Transverse colon (tissue), 3 donors: ENCODE measurements around the gene DGUOK.

ENCODE experiments used
- CTCF ChIP-seq, 5 experiments: fragments of 200-600 bp in 3 of 5; fragments of 450-650 bp in 2 of 5; sonication (generic) in 3 of 5; IDR thresholded peaks; 1 replicate in 2 of 5; 2 replicates in 3 of 5; pipeline ENCODE4 v1.5.1; 2016 to 2017; ENCODE audit warnings: antibody characterized with exemption in 5 of 5, inconsistent platforms in 3 of 5, mild to moderate bottlenecking in 2 of 5, moderate library complexity in 1 of 5
- EP300 ChIP-seq: sonication (generic); formaldehyde crosslinking; IDR thresholded peaks from one replicate; pipeline ENCODE4 v1.6.1; 2017; ENCODE audit warnings: antibody characterized with exemption, low read depth

DNA sequence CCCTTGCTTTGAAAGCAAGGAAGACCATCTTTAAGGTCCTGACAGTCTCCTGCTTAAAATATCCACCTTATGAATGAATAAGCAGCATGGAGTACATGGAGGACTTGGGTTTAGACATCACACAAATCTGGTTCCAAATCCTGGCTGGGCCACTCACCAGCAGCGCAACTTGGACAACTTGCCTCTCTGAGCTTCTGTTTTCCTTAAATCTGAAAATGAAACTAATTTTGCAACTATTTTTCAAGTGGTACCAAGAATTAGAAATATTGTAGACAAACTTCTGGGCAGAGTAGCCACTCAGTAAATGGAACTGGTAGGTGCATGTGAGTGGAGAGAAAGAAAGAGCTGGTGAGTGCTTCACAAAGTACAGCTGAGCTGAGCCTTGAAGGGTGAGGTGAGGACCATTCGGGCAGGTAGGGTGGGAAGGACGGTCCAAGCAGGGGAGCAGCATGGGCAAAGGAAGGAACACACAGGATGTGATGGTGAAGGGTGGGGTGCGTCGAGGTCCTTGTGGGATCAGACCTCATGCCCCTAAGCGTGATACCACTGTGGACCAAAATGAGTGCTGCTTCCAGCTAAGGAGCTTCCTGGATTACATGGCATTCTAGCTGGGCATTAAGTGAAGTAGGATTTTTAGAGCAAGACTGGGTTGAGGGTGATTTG, 43.6 kb downstream of the DGUOK start:
- TF ChIP-seq EP300 = no peak
- no peak for TF ChIP-seq CTCF (IDR thresholded peaks at IDR 0.05)
